ENCODE data around the gene SLC6A6.

- TF ChIP-seq CTCF (optimal IDR thresholded peaks at IDR 0.05 in 1 of 3, IDR thresholded peaks at IDR 0.05 in 1 of 3, conservative IDR thresholded peaks at IDR 0.05 in 1 of 3; ENCODE audit: extremely low read depth in 1 of 3, insufficient read depth in 2 of 3, low read length in 3 of 3) (no peak), EZH2 (IDR thresholded peaks at IDR 0.05; ENCODE audit: low read length) (no peak)
Observed at GRCh38 chr3:14435175-14436014, 33.0 kb downstream of the SLC6A6 start.
